Dendritic cell treated with granulocyte-macrophage colony-stimulating factor and Interleukin-4, amounts not matched to agents 40 ng/mL and 50 ng/mL, for 4 days (primary cell): ENCODE measurements around the gene PRELID3B.
"Not testable (repeated sequence)": the region's sequence is repeated elsewhere in the genome, so short reads cannot be mapped to it uniquely, and the experiment has no call there.

Source experiments
- H3K27ac Mint-ChIP-seq: one replicate; pipeline ENCODE4 v1.8.0; 2022; ENCODE audit warnings: mild to moderate bottlenecking, mixed read lengths
- H3K27me3 Mint-ChIP-seq: one replicate; pipeline ENCODE4 v1.8.0; 2022; ENCODE audit warnings: mild to moderate bottlenecking, mixed read lengths
- H3K36me3 Mint-ChIP-seq: one replicate; pipeline ENCODE4 v1.8.0; 2022; ENCODE audit warnings: low read depth, mixed read lengths
- H3K4me1 Mint-ChIP-seq: one replicate; pipeline ENCODE4 v1.8.0; 2022; ENCODE audit warnings: low read depth, mixed read lengths
- H3K4me3 Mint-ChIP-seq: one replicate; pipeline ENCODE4 v1.8.0; 2022; ENCODE audit warnings: mild to moderate bottlenecking, moderate library complexity, mixed read lengths
- H3K9me3 Mint-ChIP-seq: one replicate; pipeline ENCODE4 v1.8.0; 2022; ENCODE audit warnings: mixed read lengths
- intact Hi-C: fragments of 100-400 bp; cut with micrococcal nuclease; formaldehyde crosslinking; loops from one replicate; pipeline ENCODE4 v1.15.0; 2022

The PRELID3B gene

DNA sequence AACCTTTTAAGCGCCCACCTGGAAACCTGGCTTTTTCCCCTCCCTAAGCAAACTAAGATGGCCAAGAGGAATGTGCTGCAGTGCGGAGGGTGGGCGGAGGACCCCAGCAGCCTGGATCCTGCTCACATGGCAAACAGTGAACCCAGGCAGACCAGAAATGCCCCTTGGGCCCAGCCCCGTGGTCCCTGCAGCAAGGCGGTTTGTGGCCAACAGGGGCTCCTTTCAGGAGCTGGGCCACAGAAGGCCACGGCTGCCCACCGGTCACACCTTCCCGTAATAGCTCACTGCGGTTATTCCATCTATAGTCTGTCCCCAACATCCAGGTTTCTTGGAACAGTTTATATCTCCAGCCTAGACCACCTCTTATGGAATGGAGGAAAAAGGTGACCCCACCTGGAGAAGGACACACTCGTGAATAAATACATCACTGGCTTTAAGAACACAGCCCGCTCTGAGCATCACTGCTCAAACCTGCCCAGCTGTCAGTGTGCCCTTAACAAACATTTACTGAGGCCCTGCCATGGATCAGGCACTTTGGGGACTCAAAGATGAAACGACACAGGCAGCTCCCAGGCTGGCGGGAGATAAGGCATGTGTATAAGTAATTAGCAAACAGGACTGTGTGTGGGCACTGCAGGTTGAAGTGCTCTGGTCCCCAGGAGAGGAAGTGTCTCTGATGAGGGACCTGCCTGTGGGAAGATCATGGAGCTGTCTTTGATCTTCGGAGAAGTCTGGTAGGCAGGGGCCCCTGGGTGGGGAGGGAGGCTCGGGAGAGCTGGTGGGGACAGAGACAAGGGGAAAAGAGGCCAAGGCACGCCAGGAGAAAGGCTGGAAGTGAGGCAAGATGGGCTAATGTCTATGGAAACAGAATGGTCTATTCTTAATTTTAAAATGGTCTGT lies 26.5 kb downstream of the PRELID3B start:
- no peaks in the 10 kb centered on the region for H3K9me3 Mint-ChIP-seq
- peaks cover 52% of the 10 kb centered on the region for H3K36me3 Mint-ChIP-seq
- H3K27ac Mint-ChIP-seq: peak overlapping the region; percentile 61
- peaks cover 6% of the 10 kb centered on the region for H3K27me3 Mint-ChIP-seq
- no peak overlapping the region for H3K4me3 Mint-ChIP-seq
- intact Hi-C loops: no loop called here
- peaks cover 75% of the 10 kb centered on the region for H3K4me1 Mint-ChIP-seq

DNA sequence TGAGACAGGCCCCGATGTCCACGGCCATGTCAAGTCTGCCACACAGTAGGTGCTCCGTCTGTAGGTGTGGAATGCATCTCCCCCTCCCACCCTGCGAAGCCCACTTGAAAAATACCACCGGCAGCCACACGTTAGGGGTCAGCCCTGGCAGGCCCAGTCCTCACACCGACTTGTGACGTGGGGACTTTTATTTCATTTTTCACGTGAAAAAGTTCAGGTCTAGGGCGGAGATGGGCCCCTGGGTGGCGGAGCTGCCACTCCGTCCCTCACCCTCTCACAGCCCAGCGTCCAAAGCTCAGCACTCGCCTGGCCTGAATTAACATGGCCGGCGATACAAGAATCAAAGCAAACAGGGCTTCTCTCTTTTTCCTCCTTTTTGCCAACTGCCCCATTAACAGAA lies 27.2 kb downstream of the PRELID3B start:
- intact Hi-C loops: no loop called here
- peaks cover 82% of the 10 kb centered on the region for H3K4me1 Mint-ChIP-seq
- H3K36me3 Mint-ChIP-seq: peaks cover 46% of the 10 kb centered on the region
- no peak overlapping the region for H3K4me3 Mint-ChIP-seq
- H3K27ac Mint-ChIP-seq: peak overlapping the region; percentile 61
- H3K9me3 Mint-ChIP-seq: no peaks in the 10 kb centered on the region
- H3K27me3 Mint-ChIP-seq: peaks cover 6% of the 10 kb centered on the region

DNA sequence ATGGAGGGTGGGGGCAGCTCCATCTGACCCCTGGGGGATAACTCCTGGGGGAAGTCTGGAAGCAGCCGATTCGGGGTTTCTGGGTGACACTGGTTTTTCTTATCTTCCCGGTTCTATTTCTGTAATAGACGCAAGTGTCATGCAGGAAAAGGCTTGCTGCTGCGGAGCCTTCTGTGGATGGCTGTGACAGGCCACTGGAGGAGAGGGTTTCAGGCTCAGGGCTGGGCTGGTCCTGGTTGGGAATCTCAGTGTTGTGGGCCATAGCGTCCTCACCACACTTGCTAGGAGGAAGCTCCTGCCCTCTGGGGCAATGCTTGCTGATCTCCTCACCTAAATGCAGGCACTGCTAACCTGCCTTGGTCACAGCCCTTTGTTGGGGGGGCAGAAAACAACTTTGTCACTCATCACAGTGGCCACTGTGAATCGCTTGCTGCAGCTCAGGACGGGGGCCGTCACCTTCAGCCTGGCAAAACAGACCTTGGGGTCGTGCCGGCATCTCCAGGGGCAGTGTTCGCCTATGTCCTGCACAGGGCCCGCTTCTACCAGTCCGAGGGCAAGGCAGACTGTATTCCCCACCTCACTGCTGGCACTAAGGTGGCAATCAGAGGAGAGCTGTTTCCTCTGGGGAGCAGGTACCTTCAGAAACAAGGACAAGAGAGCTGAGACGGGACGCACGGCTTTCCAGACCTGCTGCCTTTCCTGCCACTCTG lies 27.8 kb downstream of the PRELID3B start:
- Mint-ChIP-seq H3K9me3 (no peaks in the 10 kb centered on the region), H3K36me3 (peaks cover 45% of the 10 kb centered on the region), H3K27me3 (peaks cover 6% of the 10 kb centered on the region), H3K4me1 (peaks cover 88% of the 10 kb centered on the region), H3K4me3 (no peak overlapping the region), H3K27ac (peak overlapping the region; percentile 90)
- intact Hi-C loops: no loop called here

DNA sequence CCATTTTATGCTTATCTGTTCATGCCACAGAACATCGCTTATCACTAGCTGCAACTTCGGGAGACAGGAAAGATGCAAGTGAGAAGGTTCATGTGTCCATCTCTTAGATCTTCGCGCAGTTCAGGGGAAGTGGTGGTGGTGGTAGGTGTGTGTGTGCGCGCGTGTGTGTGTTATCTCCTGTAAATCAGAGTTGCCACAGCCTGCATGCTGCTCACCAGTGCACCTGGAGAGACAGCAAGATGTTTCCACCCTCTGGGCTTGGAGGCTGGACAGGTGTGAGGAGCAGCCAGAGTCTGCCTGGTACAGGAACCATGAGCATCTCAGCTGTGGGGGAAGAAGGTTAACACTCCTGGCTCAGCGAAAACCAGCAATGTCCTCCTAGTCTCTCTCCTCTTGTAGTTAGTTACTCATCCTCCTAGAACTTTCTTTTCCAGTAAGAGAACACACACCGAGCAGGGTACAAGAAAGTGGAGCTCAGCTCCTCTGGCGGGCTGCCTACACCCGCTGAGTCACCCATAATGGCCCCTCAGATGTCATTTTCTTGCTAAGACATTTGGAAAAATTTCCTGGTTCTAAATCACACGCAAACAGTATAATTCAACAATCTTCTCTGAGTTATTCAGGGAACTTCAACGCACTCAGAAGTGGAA lies 28.5 kb downstream of the PRELID3B start:
- peak overlapping the region; percentile 90 for H3K27ac Mint-ChIP-seq
- peaks cover 90% of the 10 kb centered on the region for H3K4me1 Mint-ChIP-seq
- intact Hi-C loops: no loop called here
- H3K9me3 Mint-ChIP-seq: no peaks in the 10 kb centered on the region
- H3K4me3 Mint-ChIP-seq: peak overlapping the region; percentile 5
- H3K27me3 Mint-ChIP-seq: peaks cover 6% of the 10 kb centered on the region
- peaks cover 42% of the 10 kb centered on the region for H3K36me3 Mint-ChIP-seq

DNA sequence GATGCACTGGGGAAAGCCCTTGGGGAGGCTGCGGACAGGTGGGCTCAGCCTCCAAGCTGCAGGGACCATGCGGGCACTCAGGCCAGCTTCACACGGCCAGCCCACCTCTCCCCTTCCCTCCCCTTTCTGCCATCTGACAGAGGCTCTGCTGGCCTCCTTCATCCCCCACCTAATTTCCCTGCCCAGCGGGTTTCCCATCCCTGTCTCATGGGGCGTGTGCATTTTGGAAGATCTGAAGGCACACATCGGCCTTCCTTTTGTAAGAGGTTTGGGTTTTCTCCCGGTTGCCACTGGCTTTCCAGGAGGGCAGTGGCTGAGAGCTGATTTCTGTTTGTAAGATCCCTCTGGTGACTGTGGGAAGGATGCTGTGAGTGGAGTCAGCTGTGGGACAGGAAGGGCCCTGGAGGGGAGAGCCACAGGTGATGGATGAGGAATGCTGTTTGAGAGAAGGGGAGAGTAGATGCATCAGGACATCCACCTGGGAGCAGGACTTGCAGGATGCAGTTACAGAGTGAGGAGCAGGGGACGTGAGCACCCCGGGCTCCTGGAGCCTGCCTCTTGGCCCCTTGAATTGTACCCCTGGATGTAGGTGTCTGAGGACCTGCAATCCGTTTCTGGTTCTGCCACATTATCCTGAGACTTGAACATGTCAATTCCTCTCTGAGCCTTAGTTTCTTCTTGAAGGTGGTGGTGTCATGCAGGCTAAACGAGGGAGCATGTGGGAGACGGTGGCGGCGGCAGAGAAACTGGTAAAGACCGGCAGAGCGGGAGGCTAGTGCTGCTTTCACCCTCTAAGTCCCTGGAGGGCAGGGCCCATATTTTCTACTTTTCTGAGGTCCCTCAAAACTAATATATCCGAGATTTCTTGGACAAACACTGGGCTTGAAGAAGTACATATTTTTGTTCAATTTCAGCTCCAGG lies 29.3 kb downstream of the PRELID3B start:
- Mint-ChIP-seq H3K4me1 (peaks cover 90% of the 10 kb centered on the region), H3K36me3 (peaks cover 34% of the 10 kb centered on the region), H3K9me3 (no peaks in the 10 kb centered on the region), H3K27me3 (peaks cover 6% of the 10 kb centered on the region), H3K4me3 (no peak overlapping the region), H3K27ac (peak overlapping the region; percentile 90)
- intact Hi-C loops: no loop called here

DNA sequence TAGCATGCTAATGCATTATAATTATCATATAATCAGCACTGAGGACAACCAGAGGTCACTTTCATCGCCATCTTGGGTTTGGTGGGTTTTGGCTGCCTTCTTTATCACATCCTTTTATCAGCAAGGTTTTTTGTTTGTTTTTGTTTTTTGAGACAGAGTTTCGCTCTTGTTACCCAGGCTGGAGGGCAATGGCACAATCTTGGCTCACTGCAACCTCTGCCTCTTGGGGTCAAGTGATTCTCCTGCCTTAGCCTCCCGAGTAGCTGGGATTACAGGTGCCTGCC lies 30.8 kb downstream of the PRELID3B start:
- intact Hi-C loops: not testable (repeated sequence)
- Mint-ChIP-seq H3K27ac (peak overlapping the region; percentile 90), H3K4me1 (peaks cover 85% of the 10 kb centered on the region)

DNA sequence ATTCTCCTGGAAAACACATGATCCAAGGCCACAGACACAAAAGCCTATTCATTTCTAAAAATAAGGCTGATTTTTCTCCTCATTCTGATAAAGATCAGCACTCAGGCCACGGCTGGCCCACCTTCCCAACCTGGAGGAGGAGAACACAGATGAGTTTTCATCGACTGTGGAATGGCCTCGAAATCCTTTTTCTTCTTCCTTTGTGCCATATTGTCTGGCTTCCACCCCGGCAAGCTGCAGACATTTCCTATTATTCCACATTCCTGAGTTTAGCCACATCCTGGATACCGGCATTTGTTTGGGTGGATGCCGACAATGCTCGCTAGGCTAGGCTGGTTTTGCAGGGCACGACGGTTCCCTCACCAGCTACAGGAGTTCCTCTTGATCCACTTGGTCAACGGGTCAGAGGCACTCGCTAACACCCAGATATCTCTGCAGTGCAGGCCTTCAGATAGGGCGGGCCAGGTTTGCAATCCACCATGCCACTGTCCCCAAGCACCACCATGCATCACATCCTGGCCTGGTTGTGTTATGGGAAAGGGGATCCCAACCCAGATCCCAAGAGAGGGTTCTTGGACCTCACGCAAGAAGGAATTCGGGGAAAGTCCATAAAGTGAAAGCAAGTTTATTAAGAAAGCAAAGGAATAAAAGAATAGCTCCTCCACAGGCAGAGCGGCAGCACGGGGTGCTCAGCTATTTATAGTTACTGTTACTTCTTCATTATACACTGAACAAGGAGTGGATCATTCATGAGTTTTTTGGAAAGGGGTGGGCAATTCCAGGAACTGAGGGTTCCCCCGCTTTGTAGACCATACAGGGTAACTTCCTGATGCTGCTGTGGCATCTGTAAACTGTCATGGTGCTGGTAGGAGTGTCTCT lies 31.4 kb downstream of the PRELID3B start:
- no peaks in the 10 kb centered on the region for H3K9me3 Mint-ChIP-seq
- peak overlapping the region; percentile 90 for H3K27ac Mint-ChIP-seq
- peaks cover 6% of the 10 kb centered on the region for H3K27me3 Mint-ChIP-seq

More for the DNA sequence above, 30.8 kb downstream of the PRELID3B start:
- H3K9me3 Mint-ChIP-seq, H3K27me3 Mint-ChIP-seq, H3K4me3 Mint-ChIP-seq: not testable (repeated sequence)
- H3K36me3 Mint-ChIP-seq: peaks cover 30% of the 10 kb centered on the region

DNA sequence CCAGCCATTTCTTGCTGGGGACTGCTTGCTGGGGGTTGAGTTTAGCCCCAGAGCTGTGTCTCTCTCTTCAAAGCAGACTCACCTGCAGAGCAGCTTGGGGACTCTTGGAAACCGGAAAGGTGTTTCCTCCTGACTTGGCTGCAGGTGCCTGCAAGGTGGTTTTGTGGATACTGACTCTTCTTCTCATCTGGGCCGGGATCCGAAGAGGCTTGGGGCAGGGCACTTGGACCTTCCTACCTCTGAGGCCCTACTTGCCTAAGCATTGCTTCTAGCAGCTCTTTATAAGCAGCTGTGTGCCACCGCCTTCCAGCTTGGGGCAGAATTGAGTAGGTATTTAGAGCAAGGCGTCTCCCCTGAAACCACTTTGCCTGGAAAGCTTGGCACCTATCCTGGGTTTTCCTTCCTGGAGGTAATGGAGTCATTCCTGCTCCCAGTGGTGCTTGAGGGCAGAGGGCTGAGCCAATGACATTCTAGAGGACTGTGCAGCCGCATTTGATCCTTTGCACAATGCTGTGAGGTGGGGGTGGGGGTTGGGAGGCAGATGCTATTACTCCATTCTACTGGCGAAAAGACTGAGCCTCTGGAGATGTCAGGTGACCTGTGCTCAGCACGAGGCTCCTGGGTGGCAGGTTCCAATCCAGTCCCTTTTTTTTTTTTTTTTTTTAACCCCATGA lies 32.1 kb downstream of the PRELID3B start:
- Mint-ChIP-seq H3K4me3 (no peak overlapping the region), H3K4me1 (peaks cover 76% of the 10 kb centered on the region), H3K9me3 (no peaks in the 10 kb centered on the region), H3K36me3 (peaks cover 34% of the 10 kb centered on the region), H3K27ac (peak overlapping the region; percentile 90), H3K27me3 (peaks cover 4% of the 10 kb centered on the region)
- intact Hi-C loops: no loop called here

More for the DNA sequence above, 31.4 kb downstream of the PRELID3B start:
- H3K4me3 Mint-ChIP-seq: peak overlapping the region; percentile 71
- intact Hi-C loops: no loop called here
- peaks cover 80% of the 10 kb centered on the region for H3K4me1 Mint-ChIP-seq
- H3K36me3 Mint-ChIP-seq: peaks cover 30% of the 10 kb centered on the region

DNA sequence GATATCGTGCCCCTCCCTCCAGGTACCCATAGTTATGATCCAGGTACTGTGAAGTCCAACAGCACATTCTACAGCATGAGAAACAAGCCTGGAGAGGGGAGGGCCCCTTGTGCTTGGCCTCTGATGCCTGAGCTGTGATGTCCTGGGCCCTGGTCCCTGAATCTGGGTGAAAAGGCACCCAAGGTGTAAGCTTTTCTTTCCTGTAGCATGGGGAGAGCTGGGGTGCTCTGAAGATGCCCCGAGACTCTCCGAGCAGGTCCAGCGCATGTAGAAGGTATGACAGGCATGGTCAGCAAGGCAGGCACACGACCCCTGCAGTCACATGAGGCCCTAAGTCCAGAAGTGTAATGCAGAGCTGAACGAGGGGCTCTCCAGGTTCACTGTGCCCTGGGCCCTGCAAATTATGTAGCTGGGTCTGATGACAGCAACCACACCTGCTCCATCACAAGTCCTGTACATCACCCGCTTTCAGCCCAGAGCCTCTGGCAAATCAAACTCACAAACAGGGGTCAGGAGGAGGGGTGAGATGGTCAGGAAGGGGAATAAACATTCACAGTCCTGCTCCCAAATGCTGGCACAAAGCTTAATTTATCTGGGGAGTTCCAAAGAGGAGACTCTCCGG lies 33.8 kb downstream of the PRELID3B start:
- Mint-ChIP-seq H3K36me3 (peaks cover 43% of the 10 kb centered on the region), H3K4me3 (no peak overlapping the region), H3K9me3 (no peaks in the 10 kb centered on the region), H3K4me1 (peaks cover 77% of the 10 kb centered on the region), H3K27me3 (peaks cover 4% of the 10 kb centered on the region), H3K27ac (peak overlapping the region; percentile 90)
- intact Hi-C loops: no loop called here

DNA sequence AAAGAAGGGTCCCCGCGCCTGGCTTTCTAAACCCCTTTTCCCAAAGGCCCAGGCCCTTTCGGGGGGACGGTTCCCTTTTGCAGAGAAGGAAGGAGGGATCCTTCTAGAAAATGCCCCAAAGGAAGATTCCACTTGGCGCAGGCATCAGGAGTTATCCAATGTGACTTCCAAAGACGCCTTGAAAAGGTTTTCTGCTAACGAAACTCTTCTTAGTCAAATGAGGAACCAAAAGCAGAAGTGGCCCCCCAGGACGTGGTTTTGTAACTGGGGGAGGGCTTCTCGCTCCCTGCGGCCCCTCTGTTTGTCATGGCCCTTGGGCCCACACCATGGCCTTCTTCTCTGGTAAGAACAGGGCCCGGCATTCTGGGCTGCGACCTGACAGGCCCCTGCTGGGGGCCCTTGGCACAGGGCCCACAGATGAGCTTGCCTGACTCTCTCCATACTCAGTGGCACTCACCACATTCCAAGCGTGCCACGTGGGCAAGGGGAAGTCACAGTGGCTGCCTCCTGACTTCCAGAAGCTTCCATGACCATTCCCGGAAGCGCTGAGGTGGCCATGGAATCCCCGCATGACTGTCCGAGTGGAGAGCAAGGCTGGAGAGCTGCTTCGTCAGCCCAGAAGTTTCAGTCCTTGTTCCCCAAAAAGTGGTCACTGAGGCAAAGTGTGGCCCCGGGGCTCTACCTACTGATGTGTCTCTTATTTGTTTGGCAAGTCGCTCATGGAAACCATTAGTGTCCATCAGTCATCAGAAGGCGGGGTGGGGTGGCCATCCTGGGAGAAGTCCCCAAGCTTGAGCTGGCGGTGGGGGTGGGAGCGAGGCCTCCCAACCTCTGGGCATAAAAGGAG lies 34.7 kb downstream of the PRELID3B start:
- peaks cover 43% of the 10 kb centered on the region for H3K36me3 Mint-ChIP-seq

DNA sequence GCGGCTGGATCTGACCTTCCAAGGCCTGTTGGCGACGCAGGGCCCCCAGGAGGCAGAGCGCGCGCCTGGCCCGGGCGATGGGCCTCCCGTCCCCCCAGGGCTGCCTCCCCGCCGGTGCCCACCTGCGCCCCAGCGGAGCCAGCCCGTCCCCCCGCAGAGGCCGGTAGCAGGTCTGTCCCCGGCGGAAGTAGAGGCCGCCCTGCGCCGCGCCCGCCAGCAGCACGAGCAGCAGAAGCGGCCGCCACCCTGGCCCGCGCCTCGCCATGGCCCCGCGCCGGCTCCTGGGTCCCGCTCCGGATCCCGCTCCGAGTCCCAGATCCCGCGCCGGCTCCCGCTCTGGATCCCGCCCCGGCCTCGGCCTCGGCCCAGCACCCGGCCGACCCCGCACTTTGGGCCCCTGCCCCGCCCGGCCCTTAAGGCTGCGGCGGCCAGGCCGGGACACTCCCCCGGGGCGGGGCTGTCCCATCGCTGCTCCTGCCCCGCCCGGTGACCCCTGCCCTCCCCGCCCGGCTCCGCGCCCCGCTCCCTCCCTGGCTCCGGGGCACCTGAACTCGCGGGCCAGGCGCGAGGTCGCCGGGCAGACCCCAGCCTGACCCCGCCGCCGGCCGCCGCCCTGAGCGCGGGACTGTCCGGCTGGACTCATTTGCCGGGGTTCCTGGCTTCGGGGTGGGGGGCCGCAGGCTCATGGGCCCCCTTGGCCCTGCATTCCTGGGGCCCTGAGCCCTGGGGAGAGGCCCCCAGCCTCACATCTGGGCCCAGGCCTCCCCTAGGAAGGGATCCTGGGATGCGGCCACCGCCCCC lies 35.5 kb downstream of the PRELID3B start, which contains the start of gene CTSZ:
Gene CTSZ, minus strand, starts transcription at position 391 of the 801 bp plus-strand sequence. Its CDS starts 126 bp downstream, at position 265.
- intact Hi-C loops: no loop called here
- peak within 1 kb of the TSS; percentile 90 for H3K27ac Mint-ChIP-seq
- H3K9me3 Mint-ChIP-seq: no peaks in the 10 kb centered on the region
- peak within 1 kb of the TSS; percentile 98 for H3K4me3 Mint-ChIP-seq
- no peaks in the 10 kb centered on the region for H3K27me3 Mint-ChIP-seq
- peaks cover 80% of the 10 kb centered on the region for H3K4me1 Mint-ChIP-seq
- H3K36me3 Mint-ChIP-seq: peaks cover 52% of the 10 kb centered on the region

More for the DNA sequence above, 34.7 kb downstream of the PRELID3B start:
- Mint-ChIP-seq H3K9me3 (no peaks in the 10 kb centered on the region), H3K27me3 (no peaks in the 10 kb centered on the region), H3K4me1 (peaks cover 77% of the 10 kb centered on the region), H3K4me3 (peak overlapping the region; percentile 98), H3K27ac (peak overlapping the region; percentile 90)
- intact Hi-C loops: no loop called here
